RWPE1 (cell line): ENCODE results near the gene TASP1.

ENCODE experiments used
- CTCF ChIA-PET: fragments of 350-600 bp; sonication (Branson Sonifier 250); formaldehyde crosslinking; extraction: SDS; loops from one replicate; lab custom pipeline; 2021; lab: Yijun Ruan, JAX
- POLR2A ChIA-PET: fragments of 400-600 bp; formaldehyde crosslinking; extraction: SDS; loops from one replicate; lab custom pipeline; 2020; ENCODE audit warnings: antibody characterized with exemption; ENCODE audit not compliant: low non-redundant PET; lab: Yijun Ruan, JAX
- DNase-seq: peaks from one replicate; pipeline ENCODE4 v3.0.0; 2012; ENCODE audit warnings: low spot score
- H3K27ac ChIP-seq: fragments of 450-650 bp; 2 replicates; pipeline ENCODE4 v1.5.1; 2017
- TF ChIP-seq, protein P1 (sequence below): fragments of 450-650 bp; conservative IDR thresholded peaks from 2 replicates; pipeline ENCODE4 v1.5.1; 2017; ENCODE audit warnings: low read depth, mild to moderate bottlenecking

TASP1 gene

DNA sequence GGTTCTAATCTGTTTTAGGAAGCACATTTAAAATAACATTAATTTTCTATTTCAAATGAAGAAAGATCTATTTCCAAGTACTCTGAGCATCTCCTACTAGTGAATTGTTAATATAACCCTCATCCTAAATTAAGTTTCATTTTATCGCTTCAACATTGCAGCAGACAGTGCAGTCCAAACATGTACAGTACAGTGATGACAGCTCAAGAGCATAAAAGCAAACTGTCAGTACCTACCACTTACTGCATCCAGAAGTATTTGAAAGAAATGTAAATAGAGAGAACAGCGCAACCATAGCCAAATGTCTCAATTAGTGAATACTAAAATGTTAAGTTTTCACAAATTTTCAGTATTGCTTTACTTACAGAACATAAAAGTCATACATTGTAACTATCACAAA lies 238.3 kb downstream of the TASP1 start:
- DNase-seq, result no peak
- TF ChIP-seq, protein P1, sequence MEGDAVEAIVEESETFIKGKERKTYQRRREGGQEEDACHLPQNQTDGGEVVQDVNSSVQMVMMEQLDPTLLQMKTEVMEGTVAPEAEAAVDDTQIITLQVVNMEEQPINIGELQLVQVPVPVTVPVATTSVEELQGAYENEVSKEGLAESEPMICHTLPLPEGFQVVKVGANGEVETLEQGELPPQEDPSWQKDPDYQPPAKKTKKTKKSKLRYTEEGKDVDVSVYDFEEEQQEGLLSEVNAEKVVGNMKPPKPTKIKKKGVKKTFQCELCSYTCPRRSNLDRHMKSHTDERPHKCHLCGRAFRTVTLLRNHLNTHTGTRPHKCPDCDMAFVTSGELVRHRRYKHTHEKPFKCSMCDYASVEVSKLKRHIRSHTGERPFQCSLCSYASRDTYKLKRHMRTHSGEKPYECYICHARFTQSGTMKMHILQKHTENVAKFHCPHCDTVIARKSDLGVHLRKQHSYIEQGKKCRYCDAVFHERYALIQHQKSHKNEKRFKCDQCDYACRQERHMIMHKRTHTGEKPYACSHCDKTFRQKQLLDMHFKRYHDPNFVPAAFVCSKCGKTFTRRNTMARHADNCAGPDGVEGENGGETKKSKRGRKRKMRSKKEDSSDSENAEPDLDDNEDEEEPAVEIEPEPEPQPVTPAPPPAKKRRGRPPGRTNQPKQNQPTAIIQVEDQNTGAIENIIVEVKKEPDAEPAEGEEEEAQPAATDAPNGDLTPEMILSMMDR, result no peak
- no peak overlapping the region for H3K27ac ChIP-seq
- ChIA-PET POLR2A (no interaction called here), CTCF (no interaction called here)

DNA sequence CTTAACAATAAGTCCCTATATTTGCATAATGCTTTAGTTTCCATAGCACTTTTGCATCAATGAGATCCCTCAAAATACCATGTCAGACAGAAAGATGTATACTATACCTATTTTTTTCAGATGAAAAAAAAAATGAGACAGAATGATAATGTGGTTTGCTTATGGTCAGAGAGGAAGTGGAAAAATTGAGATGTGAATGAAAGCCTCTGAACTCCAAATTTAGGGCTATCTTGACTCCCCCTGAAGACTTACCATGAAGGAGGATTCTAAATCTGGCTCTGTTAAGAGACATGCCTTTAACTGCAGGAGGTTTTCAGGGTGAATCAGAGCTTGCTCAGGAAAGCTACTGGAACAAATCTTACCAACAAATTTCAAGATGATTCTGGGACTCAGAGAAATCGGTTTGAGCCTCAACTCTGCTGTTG lies 241.4 kb downstream of the TASP1 start:
- CTCF ChIA-PET, result no interaction called here
- DNase-seq, result no peak

DNA sequence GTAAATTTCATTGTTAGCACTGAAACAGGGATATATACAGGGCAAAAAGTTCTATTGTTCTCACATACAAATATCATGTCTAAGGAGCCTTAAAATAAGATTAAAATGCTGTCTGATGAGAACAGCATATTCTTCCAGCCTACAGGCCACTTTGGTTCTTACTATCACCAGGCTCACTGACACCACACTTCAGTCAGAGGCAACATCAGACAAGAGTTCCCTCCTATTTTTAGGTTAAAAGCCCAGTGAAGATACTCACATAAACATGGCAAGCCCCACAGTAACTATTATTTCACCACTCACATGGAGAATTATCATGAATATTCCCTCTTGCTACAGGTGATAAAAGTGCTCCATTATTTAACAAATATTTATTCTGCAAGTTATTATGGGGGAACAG lies 241.9 kb downstream of the TASP1 start:
- TF ChIP-seq, protein P1, result no peak
- ChIA-PET CTCF (no interaction called here), POLR2A (no interaction called here)
- no peak for DNase-seq
- no peak overlapping the region for H3K27ac ChIP-seq

More for the DNA sequence above, 241.4 kb downstream of the TASP1 start:
- TF ChIP-seq, protein P1, result no peak
- POLR2A ChIA-PET, result no interaction called here
- no peak overlapping the region for H3K27ac ChIP-seq

DNA sequence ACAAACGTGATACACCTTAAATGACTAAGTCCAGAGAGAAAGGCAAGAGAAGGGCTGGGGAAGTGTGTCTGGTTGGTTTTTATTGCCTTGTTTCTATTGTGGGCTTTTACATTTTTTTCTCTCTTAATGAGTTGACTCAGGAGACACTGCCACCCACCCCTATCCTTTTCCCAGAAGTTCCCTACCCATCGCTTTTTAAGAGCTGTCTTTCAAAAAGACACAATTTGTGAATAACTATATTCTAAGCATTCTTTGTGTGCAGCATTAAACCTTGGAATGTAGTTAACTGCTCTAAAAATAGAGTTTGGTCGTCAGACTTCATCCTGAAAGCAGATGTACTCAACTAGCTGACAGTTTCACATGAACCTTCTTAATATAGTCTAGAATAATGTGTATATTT lies 242.7 kb downstream of the TASP1 start:
- ChIA-PET POLR2A (no interaction called here), CTCF (no interaction called here)
- TF ChIP-seq, protein P1, result no peak
- no peak for DNase-seq
- no peak overlapping the region for H3K27ac ChIP-seq

DNA sequence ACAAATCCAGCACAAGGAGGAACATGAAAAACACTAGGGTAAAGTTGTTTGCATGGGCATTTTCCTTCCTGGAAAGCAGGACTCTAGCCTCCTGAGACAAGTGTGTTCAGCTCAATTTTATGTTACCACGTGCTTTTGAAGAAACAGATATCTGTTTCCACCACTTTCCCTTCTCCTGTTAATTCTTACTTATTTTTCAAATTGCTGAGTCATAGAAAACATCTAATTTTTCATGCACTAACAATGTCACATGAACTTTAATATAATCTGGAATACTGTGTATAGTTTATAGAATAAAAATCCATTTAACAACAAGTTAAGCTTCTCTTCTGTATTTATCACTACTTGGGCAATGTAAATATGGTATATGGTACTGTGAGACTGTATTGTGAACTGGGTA lies 243.5 kb downstream of the TASP1 start:
- no peak for DNase-seq
- H3K27ac ChIP-seq, result no peak overlapping the region
- TF ChIP-seq, protein P1, result no peak
- CTCF ChIA-PET, result no interaction called here
- POLR2A ChIA-PET, result no interaction called here

DNA sequence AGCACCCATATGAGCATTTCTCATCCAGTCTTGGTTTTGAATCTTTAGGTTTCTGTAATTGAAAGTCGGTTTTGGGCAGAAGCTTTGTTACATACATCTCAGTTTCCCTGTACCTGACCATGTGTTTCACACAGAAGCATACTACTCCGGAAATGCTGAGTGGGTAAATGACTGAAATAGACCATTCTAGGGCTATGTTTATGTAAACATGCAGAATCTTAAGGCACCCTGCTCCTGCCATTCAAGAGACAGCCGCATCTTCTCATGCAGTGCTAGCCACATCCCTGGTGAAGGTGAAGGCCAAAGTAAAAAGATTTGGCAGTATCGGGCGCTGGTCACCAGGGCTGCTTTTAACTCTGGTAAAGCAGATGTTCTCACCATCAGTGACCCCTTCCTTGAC lies 246.3 kb downstream of the TASP1 start:
- ChIA-PET POLR2A (no interaction called here), CTCF (no interaction called here)
- no peak overlapping the region for H3K27ac ChIP-seq
- TF ChIP-seq, protein P1, result no peak
- no peak for DNase-seq

DNA sequence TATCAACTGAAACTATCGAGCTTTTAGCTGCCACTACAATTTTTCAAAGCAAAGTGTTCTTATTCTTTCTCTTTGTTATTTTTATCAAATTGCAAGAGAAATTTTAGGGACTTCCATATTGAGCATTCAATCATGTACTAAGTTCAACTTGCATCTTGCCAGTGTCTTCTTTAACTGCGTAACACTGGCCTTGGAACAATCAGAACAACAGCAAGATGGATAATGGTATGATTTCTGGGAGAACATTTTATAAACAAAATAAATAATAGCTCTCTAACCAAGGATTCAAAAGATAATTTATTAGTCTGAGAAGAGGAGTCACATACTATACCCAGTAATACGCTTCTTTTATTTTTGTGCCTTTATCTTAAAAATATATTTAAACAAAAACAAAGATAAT lies 249.6 kb downstream of the TASP1 start:
- ChIA-PET POLR2A (no interaction called here), CTCF (no interaction called here)
- TF ChIP-seq, protein P1, result no peak
- no peak overlapping the region for H3K27ac ChIP-seq
- DNase-seq, result no peak
